Fibroblast of skin of scalp (primary cell): Measurements from ENCODE around the gene CYTH2.

Experiments used
- DNase-seq: peaks from one replicate; pipeline ENCODE4 v3.0.0-alpha.2; 2013

CYTH2 gene

GRCh38 chr19:48493718-48494401, 24.7 kb downstream of the CYTH2 start:
- DNase-seq: no peak

GRCh38 chr19:48495396-48495795, 26.2 kb downstream of the CYTH2 start:
- DNase-seq: no peak

- no peak for DNase-seq
Measured at GRCh38 chr19:48496959-48497727, 28.0 kb downstream of the CYTH2 start.

- DNase-seq: no peak
Measured at GRCh38 chr19:48497728-48498594, 28.8 kb downstream of the CYTH2 start.

- DNase-seq: no peak
Measured at GRCh38 chr19:48498595-48499311, 29.6 kb downstream of the CYTH2 start.

DNA sequence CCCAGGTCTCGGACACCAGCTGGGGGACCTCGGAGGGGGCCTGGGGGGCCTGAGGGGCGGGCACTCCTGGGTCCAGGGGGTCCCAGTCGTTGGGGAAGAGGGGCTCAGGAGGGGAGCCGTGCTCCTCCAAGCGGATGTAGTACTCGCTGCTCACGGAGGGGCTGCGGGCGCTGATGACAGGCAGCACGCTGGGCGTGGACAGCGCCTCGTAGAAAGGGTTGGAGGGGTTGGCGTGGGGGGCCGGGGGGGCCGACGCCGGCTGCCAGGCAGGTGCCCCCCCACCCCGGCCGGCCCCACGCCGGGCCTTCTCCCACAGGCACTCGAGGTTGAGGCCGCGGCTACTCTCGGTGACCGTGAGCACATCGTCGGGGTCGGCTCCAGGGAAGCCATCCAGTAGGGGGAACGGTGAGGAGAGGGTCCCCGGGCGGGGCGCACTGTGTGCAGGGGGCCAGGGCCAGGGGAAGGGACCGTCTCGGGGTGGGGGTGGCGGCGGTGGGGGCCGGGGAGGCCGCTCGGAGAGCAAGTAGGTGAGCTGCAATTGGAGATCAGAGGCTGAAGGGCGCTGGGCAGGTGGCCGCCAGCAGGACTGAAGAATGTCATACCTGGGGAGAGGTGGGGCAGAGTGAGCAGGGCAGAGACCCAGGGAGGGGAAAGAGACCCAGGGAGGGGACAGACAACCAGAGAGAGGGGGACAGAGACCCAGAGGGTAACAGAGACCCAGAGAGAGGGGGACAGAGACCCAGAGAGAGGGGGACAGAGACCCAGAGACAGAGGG, 30.3 kb downstream of the CYTH2 start:
- DNase-seq: no peak

DNA sequence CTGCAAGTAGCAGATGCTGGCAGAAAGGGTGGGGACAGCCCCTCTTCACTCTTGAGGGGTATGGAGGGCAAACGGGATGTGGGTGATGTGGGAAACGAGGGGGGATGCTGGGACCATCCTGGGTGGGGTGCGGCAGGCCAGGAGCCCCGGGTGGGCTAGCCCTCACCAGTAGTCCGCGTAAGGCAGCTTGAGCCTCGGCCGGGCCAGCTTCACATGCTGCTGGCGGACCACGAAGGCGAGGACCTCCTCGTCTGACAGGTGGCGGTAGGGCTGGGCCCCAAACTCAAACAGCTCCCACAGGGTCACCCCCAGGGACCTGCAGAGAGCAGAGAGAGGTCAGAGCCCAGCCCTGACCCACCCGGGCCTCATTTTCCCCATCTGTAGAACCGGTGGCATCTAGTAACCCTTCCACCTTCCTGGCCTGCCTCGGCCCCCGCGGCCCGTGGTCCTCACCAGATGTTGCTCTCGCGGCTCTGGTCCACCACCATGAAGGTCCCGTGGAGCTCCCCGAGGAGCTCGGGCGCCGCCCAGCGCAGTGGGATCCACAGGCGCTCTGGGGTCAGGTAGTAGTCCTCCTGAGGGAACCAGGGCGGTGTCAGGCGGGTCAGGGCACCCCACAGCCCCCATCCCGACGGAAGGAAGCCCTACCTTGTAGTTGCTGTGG, 31.8 kb downstream of the CYTH2 start:
- DNase-seq: no peak

DNA sequence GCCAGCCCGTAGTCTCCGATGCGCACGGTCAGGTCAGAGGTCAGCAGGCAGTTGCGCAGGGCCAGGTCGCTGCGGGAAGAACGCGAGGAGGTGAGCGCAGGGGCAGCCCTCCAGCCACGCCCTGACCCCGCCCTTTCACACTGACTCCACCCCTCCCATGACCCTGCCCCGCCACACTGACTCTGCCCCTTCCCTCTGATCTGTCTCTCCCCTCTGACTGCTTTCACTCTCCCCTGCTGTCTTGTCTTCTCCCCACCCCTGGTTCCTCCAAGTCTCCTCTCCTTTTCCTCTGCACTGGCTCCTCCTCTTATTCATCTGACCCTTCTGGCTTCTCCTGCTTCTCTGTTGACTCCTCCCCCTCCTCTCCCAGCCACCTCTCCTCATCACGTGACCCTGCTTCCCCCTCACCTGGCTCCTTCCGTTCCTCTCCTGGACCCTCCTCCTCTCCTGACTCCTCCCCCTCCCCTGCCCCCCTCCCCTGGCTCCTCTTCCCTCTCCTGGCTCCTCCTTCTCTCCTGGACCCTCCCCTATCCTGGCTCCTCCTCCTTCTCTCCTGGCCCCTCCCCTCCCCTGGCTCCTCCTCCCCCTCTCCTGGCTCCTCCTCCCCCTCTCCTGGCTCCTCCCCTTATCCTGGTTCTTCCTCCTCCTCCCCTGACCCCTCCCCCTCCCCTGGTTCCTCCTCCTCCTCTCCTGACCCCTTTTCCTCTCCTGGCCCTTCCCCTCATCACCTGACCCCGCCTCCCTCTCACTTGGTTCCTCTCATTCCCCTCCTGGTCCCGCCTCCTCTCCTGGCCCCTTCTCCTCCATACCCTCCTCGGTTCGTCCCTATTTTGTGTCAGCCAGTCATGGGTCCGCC, 32.6 kb downstream of the CYTH2 start:
- peak; percentile 48 for DNase-seq

DNA sequence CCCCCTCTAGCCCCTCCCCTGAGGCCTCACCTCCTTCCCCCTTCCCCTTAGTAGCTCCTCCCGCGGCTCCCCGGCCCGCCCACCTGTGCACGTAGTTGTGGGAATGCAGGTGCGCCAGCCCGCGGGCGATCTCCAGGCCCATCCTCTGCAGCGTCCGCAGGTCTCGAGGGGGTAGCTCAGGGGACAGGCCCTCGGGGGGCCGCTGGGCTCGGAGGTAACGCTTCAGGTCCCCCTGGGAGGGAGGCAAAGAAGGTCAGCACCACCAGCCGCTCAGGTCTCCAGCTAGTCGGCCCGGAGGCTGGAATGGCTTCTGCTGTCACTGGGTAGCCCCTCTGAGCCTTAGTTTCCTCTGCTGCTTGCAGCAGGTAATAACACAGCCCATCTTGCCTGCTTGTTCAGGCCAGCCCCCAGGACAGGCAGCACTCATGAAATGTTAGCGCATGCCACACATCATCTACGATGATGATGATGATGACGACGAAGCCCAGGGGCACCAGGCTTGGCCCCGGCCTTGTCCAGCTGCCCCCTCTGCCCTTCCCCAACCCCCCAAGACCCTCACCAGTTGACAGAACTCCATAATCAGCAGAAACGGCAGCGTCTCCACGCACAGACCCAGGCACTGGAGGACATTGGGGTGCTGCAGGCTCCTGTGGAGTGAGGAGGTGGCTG, 33.3 kb downstream of the CYTH2 start:
- no peak for DNase-seq

DNA sequence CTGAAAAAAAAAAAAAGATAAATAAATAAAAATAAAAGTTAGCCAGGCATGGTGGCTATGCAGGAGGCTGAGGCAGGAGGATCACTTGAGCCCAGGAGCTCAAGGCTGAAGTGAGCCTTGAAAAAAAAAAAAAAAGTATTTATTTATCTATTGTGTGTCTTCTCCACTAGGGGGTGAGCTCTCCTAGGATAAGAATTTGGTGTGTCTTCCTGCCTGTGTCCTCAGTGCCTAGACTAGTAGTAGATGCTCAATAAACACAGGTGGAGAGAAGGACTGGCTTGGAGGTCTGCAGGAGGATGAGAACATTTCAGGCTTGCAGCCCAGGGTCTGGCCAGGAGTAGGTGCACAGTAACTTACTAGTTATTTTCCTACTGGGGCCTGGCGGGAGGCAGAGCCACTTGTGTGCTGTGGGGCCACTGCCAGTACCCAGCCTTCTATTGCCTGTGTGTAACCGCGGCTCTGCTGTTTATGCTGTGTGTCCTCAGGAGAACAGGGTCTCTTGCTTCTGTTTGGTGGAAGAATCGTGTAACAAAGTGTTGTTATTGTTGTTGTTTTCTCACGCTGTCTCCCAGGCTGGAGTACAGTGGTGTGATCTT, 37.1 kb downstream of the CYTH2 start:
- DNase-seq: peak; percentile 58

- DNase-seq: no peak
Measured at GRCh38 chr19:48507911-48508439, 38.8 kb downstream of the CYTH2 start.

- DNase-seq: no peak
Measured at GRCh38 chr19:48508729-48509411, 39.7 kb downstream of the CYTH2 start.

GRCh38 chr19:48509467-48510194, 40.5 kb downstream of the CYTH2 start:
- no peak for DNase-seq

DNA sequence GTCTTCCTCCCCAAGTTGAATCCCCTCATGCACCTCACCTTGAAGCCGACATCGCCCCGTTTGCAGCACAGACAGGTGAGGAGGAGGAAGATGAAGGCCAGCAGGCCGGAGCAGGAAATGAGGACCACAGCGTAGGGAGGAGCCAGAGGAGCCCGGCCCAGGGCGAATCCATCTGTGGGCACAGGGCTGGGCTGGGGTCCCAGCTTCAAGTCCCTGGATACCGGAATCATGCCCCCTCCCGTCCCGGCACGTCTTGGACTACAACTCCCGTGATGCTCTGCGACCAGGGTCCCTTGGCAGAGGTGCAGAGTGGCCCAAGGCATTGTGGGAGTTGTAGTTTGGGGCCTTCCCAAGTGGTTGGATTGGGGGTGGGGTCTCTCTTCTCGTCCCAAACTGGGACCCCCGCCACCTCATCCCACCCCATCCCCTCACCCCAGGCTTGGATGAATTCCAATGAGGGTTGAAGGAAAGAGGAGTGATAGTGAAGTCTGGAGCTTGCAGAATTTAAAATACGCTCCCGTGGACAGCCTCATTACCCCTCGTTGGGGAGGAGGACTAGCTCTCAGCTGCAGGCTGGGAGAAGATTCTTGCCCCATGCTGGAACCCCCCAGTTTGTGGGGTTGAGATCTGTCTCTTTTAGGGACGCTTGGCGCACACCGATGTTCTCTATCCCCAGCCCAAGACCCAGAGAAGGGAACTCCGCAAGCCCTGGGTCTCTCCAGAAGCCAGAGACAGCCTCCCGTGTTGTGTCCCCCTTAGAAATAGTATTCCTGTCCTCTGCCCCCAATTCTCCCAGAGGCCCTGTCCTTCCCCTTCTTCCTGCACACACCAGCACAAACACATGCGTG, 41.5 kb downstream of the CYTH2 start:
- peak; percentile 55 for DNase-seq

DNA sequence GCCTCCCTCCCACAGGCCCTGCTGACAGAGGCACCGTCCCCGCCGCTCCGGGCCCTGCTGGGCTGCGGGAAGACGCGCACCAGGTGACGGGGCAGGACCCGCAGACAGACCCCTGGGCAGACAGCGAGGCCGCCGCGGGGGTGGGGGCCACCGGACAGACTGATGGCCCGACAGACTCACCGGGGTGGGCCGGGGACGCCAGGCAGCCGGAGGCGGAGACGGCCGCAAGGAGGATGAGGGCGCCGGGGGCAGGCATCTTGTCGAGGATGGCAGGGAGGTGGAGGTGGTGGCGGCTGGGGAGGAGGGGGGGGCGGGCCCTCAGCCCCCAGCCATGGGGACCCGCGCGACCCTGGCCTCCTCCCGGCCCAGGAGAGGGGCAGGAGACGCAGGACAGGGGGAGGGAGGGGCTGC, 42.2 kb downstream of the CYTH2 start:
- DNase-seq: no peak

GRCh38 chr19:48511800-48512503, 42.8 kb downstream of the CYTH2 start, which contains the start of gene LMTK3:
TSS of gene LMTK3 (minus strand) at chr19:48511835. CDS start at chr19:48511576, 259 bp downstream.
- peak; percentile 59 for DNase-seq
